ENCODE measurements around the gene SPECC1L.

- no peak for TF ChIP-seq EZH2 (IDR thresholded peaks at IDR 0.05)
- TF ChIP-seq POLR2AphosphoS5 (IDR thresholded peaks at IDR 0.05; ENCODE audit: borderline replicate concordance, low read depth, low read length) = no peak
- no peak for TF ChIP-seq FOXP2 (optimal IDR thresholded peaks at IDR 0.05; ENCODE audit: control extremely low read depth, extremely low read length, insufficient read depth)
These were observed 146.0 kb downstream of the SPECC1L start for GRCh38 chr22:24416611-24417010.
